Ovary (tissue), 3 donors: ENCODE data around the gene MYMX.

Source experiments
- CTCF ChIP-seq, 3 donors: fragments of 450-650 bp in 2 of 3; fragments of 200-600 bp in 1 of 3; IDR thresholded peaks; one replicate each; pipeline versions ENCODE4 v1.5.1 to v1.8.0; 2016 to 2022; ENCODE audit warnings: antibody characterized with exemption in 3 of 3, mild to moderate bottlenecking in 1 of 3
- EP300 ChIP-seq: sonication (generic); formaldehyde crosslinking; IDR thresholded peaks from one replicate; pipeline ENCODE4 v1.6.1; 2017; ENCODE audit warnings: antibody characterized with exemption
- donor health status: DM: no; HTN: no; CAD: no.

DNA sequence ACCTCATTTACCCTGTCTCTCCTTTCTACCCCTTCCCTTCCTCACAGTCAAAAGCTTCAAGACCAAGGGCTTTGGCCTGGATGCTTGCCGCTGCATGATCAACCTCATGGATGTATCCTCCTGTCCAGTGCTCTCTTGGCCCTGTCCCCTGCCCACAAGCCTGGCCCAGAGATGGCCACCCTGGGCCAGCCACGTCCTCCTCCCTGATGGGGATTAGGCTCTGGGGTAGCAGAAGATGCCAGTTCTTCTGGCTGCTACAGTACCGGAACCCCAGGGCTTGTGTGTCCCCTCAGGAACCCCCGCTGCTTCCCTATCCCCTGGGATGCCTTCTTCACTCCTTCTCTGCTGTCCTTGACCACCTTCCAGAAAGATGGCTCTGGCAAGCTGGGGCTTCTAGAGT is 35.8 kb upstream of the MYMX start:
- TF ChIP-seq CTCF (IDR thresholded peaks at IDR 0.05) (no peak), EP300 (no peak)
